Midbrain (tissue), 1 donor: ENCODE results near the gene SCG3.

Source experiments
- DNase-seq: peaks from one replicate; lab custom pipeline; 2025; lab: John Stamatoyannopoulos, UW

The SCG3 gene

GRCh38 chr15:51678096-51678495 is 3.2 kb upstream of the SCG3 start:
- no peak for DNase-seq

GRCh38 chr15:51680321-51680720 is 982 bp upstream of the SCG3 start:
- peak; percentile 41 for DNase-seq

- DNase-seq: no peak
These were observed 6.3 kb downstream of the SCG3 start for GRCh38 chr15:51687565-51687964.

- no peak for DNase-seq
These were observed 7.6 kb downstream of the SCG3 start for GRCh38 chr15:51688863-51689262.

GRCh38 chr15:51692154-51692553 is 10.9 kb downstream of the SCG3 start:
- no peak for DNase-seq

- no peak for DNase-seq
These were observed 15.3 kb downstream of the SCG3 start for GRCh38 chr15:51696566-51696965.

GRCh38 chr15:51697163-51697562 is 15.9 kb downstream of the SCG3 start:
- DNase-seq: no peak

- DNase-seq: no peak
These were observed 18.1 kb downstream of the SCG3 start for GRCh38 chr15:51699373-51699772.

GRCh38 chr15:51702710-51703109 is 21.4 kb downstream of the SCG3 start:
- DNase-seq: no peak

GRCh38 chr15:51706291-51706690 is 25.0 kb downstream of the SCG3 start:
- no peak for DNase-seq

GRCh38 chr15:51706926-51707608 is 25.8 kb downstream of the SCG3 start:
- DNase-seq: no peak

GRCh38 chr15:51708013-51708412 is 26.7 kb downstream of the SCG3 start:
- no peak for DNase-seq

GRCh38 chr15:51709031-51709430 is 27.7 kb downstream of the SCG3 start:
- DNase-seq: no peak

- no peak for DNase-seq
These were observed 32.9 kb downstream of the SCG3 start for GRCh38 chr15:51714162-51714561.

- no peak for DNase-seq
These were observed 33.6 kb downstream of the SCG3 start for GRCh38 chr15:51714911-51715310.

GRCh38 chr15:51718219-51718618 is 36.9 kb downstream of the SCG3 start:
- DNase-seq: no peak

- no peak for DNase-seq
These were observed 37.4 kb downstream of the SCG3 start for GRCh38 chr15:51718746-51719145.

- DNase-seq: no peak
These were observed 39.1 kb downstream of the SCG3 start for GRCh38 chr15:51720201-51720995.

GRCh38 chr15:51721199-51721960 is 40.1 kb downstream of the SCG3 start:
- no peak for DNase-seq

- DNase-seq: no peak
These were observed 42.9 kb downstream of the SCG3 start for GRCh38 chr15:51724199-51724598.

GRCh38 chr15:51724673-51725072 is 43.4 kb downstream of the SCG3 start:
- DNase-seq: no peak

- no peak for DNase-seq
These were observed 45.2 kb downstream of the SCG3 start for GRCh38 chr15:51726302-51727073.
